Omental fat pad (tissue), 4 donors: Measurements from ENCODE around the gene CALML6. TPM values are rescaled to one million over a fixed set of nuclear protein-coding genes. Genes with fewer than 3 reads are reported as not detected.

ENCODE experiments used
- ATAC-seq: fragments of 150-250 bp; one replicate; pipeline ENCODE4 v1.9.1; 2016; ENCODE audit warnings: mild to moderate bottlenecking, moderate library complexity; ENCODE audit not compliant: low FRiP score
- DNase-seq: peaks from one replicate; pipeline ENCODE4 v3.0.0-alpha.2; 2019; ENCODE audit warnings: low spot score
- total RNA-seq, 4 donors: library from RNA; depleted of rRNA; stranded (reverse); fragments of >200 nt; gene quantifications; one replicate each; pipeline ENCODE4 v1.1.0, GENCODE V29; 2016
- TF ChIP-seq, protein P1 (sequence below), 3 donors: fragments of 450-650 bp; IDR thresholded peaks; one replicate each; pipeline ENCODE4 v1.5.1; 2016 to 2017; ENCODE audit warnings: antibody characterized with exemption in 3 of 3, mild to moderate bottlenecking in 3 of 3, moderate library complexity in 2 of 3

CALML6 gene
- total RNA-seq, 4 donors from 2014 or later = not detected

- TF ChIP-seq, protein P1, sequence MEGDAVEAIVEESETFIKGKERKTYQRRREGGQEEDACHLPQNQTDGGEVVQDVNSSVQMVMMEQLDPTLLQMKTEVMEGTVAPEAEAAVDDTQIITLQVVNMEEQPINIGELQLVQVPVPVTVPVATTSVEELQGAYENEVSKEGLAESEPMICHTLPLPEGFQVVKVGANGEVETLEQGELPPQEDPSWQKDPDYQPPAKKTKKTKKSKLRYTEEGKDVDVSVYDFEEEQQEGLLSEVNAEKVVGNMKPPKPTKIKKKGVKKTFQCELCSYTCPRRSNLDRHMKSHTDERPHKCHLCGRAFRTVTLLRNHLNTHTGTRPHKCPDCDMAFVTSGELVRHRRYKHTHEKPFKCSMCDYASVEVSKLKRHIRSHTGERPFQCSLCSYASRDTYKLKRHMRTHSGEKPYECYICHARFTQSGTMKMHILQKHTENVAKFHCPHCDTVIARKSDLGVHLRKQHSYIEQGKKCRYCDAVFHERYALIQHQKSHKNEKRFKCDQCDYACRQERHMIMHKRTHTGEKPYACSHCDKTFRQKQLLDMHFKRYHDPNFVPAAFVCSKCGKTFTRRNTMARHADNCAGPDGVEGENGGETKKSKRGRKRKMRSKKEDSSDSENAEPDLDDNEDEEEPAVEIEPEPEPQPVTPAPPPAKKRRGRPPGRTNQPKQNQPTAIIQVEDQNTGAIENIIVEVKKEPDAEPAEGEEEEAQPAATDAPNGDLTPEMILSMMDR (IDR thresholded peaks at IDR 0.05) = no peak
- ATAC-seq (no peak), DNase-seq (no peak)
Observed at GRCh38 chr1:1941211-1941841, 26.3 kb downstream of the CALML6 start.

GRCh38 chr1:1941868-1942752, 27.1 kb downstream of the CALML6 start:
- DNase-seq = no peak
- ATAC-seq = no peak

GRCh38 chr1:1942753-1943656, 27.9 kb downstream of the CALML6 start:
- no peak for ATAC-seq
- TF ChIP-seq, protein P1 (IDR thresholded peaks at IDR 0.05) = no peak
- no peak for DNase-seq

More at GRCh38 chr1:1941868-1942752, 27.1 kb downstream of the CALML6 start:
- TF ChIP-seq, protein P1 (IDR thresholded peaks at IDR 0.05) = no peak

GRCh38 chr1:1943834-1944570, 28.9 kb downstream of the CALML6 start:
- ATAC-seq = peak; percentile 79

GRCh38 chr1:1945782-1946393, 30.8 kb downstream of the CALML6 start:
- TF ChIP-seq, protein P1 (IDR thresholded peaks at IDR 0.05) = no peak
- no peak for DNase-seq
- ATAC-seq = no peak

More at GRCh38 chr1:1943834-1944570, 28.9 kb downstream of the CALML6 start:
- TF ChIP-seq, protein P1 (IDR thresholded peaks at IDR 0.05) = peak in 1 of 3 donors; percentile 61
- no peak for DNase-seq

- no peak for DNase-seq
- no peak for ATAC-seq
- TF ChIP-seq, protein P1 (IDR thresholded peaks at IDR 0.05) = no peak
Observed at GRCh38 chr1:1946540-1946939, 31.5 kb downstream of the CALML6 start.
